GM12875 (cell line): ENCODE measurements around the gene ANP32A.

Experiments
- H3K4me3 ChIP-seq: one replicate; pipeline ENCODE4 v1.5.1; 2011; ENCODE audit warnings: low read depth, low read length, control low read depth
- CTCF ChIP-seq: IDR thresholded peaks from 2 replicates; pipeline ENCODE4 v1.5.1; 2011; ENCODE audit warnings: low read depth, mild to moderate bottlenecking, control low read depth, inconsistent platforms, low read length, moderate library complexity, borderline replicate concordance; ENCODE audit not compliant: insufficient read depth

Gene ANP32A

DNA sequence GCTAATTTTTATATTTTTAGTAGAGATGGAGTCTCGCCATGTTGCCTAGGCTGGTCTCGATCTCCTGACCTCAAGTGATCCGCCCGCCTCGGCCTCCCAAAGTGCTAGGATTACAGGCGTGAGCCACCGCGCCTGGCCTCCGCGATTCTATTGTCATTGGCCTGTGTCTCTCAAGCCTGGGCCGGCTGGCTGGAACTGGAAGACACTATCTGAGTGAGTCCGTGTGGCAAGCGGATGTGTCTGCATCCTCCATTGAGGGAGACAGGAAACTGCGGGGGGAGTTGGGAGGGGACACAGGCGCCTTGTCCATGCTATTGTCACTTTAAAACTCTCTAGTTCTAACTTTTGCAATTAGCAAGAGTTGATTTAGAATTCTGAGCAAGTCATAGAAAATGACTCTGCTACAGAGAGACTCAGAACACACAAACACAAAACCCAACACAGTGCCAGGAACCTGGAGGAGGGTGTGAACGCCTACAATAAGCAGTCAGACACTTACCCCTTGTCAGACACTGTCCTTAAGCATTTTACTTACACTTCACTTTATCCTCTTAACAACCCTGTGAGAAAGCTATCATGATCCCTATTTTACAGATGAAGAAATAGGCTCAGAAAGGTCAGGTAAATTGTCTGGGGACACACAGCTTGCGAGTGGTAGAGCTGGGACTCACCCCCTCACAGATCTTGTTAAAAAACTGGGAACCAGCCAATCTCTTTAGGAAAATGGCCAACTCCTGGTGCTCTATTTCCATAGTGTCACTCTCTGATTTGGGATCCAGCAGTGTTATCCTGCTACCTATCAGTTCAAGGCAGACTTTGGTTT lies 38.7 kb downstream of the ANP32A start:
- TF ChIP-seq CTCF = no peak
- no peak overlapping the region for H3K4me3 ChIP-seq

- TF ChIP-seq CTCF = no peak
- no peak overlapping the region for H3K4me3 ChIP-seq
Measured at GRCh38 chr15:68781217-68781616, 39.5 kb downstream of the ANP32A start.

DNA sequence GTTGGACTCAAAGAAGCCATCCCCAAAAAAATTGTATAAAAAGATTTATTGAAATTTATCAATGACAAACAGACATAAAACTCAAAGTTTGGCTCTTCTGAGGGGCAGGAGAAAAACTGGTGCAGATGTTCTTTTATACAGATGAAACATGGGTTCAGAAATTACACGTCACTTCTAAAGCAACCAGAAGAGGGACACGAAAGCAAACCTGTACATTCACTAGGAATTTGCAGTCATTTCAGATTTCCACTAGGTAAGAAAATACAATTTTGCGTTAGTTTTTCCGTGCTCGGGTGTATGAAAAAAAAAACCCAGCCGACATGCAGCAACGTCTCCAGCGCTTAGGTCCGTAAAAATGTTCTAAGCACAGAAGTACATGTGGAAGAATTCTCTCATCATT lies 41.8 kb downstream of the ANP32A start:
- TF ChIP-seq CTCF = no peak
- H3K4me3 ChIP-seq = no peak overlapping the region

DNA sequence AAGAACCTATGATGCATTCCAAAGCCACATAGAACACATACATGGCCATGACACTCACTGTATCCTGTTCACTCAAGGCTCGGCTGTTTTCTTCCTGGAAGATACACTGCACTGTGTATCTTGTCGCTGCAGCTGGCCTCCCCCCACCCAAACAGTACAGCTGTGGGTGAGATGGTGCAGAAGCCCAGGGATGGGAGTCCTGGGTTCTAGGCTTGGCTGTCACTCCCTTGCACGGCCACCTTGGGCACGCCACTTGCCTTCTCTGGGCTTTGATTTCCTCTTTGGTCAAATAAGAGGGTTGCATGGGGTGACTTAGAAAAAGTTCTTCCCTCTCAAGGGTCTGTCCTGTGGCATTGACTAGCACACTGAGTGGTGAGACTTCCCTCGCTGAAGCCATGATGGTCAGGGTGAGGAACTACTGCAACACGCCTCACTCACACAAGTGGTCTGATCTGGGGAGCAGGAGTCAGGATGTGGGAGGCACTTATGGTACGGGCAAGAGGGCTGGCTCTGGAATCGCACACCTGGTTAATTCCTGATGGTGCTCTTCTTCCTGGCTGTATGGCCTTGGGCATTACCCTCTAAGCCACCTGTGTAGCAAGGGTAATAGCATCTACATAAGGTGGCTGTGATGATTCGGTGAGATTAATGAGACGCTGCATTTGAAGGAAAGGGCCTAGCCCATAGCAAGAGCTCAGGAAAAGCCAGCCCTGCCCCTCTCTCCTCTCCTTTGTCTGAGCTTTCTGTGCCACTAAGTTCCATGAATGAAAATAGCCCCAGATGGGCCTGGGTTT lies 44.0 kb downstream of the ANP32A start:
- no peak overlapping the region for H3K4me3 ChIP-seq
- TF ChIP-seq CTCF = no peak

- no peak for TF ChIP-seq CTCF
Measured at GRCh38 chr15:68775671-68776476, 44.8 kb downstream of the ANP32A start.

DNA sequence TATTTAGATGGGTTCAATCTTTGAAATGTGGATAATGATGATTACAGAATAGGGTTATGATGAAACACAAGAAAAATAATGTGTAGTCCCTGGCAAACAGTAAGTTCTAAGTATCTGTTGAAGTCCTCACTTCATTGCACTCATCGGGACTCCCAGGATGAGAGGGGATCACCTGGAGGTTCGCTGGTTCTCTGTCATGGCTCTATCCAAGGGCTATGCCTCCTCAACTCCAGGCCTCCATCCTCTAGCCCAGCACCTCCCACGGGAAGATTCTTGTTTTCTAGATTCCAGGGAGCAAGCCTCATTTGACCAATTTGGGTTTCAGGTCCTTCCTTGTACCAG lies 45.5 kb downstream of the ANP32A start:
- no peak for TF ChIP-seq CTCF
- no peak overlapping the region for H3K4me3 ChIP-seq

More at GRCh38 chr15:68775671-68776476, 44.8 kb downstream of the ANP32A start:
- H3K4me3 ChIP-seq = no peak overlapping the region
